ENCODE data around the gene CACNA1H. TPM values are rescaled to one million over a fixed set of nuclear protein-coding genes. Genes with fewer than 3 reads are reported as not detected.

Gene CACNA1H
- total RNA-seq, 4 donors from 2014 or later: 1.8 to 13.6 (median 10.2) TPM

GRCh38 chr16:1167276-1168107 lies 14.6 kb downstream of the CACNA1H start:
- DNase-seq (ENCODE audit: low spot score) (no peak), ATAC-seq (ENCODE audit: low FRiP score) (peak; percentile 51)
- TF ChIP-seq CTCF (IDR thresholded peaks at IDR 0.05): no peak

GRCh38 chr16:1168837-1169236 lies 15.9 kb downstream of the CACNA1H start:
- no peak for TF ChIP-seq CTCF (IDR thresholded peaks at IDR 0.05)
- no peak for DNase-seq (ENCODE audit: low spot score)
- ATAC-seq (ENCODE audit: low FRiP score): no peak

- ATAC-seq (ENCODE audit: low FRiP score): no peak
- TF ChIP-seq CTCF (IDR thresholded peaks at IDR 0.05): no peak
- DNase-seq (ENCODE audit: low spot score): no peak
Measured at GRCh38 chr16:1169285-1170075, 16.6 kb downstream of the CACNA1H start.

GRCh38 chr16:1170076-1170418 lies 17.1 kb downstream of the CACNA1H start:
- ATAC-seq (ENCODE audit: low FRiP score) (no peak), DNase-seq (ENCODE audit: low spot score) (no peak)

GRCh38 chr16:1171001-1171400 lies 18.1 kb downstream of the CACNA1H start:
- no peak for TF ChIP-seq CTCF (IDR thresholded peaks at IDR 0.05)
- DNase-seq (ENCODE audit: low spot score) (no peak), ATAC-seq (ENCODE audit: low FRiP score) (no peak)

More at GRCh38 chr16:1170076-1170418, 17.1 kb downstream of the CACNA1H start:
- no peak for TF ChIP-seq CTCF (IDR thresholded peaks at IDR 0.05)

- ATAC-seq (ENCODE audit: low FRiP score) (peak; percentile 30), DNase-seq (ENCODE audit: low spot score) (no peak)
- no peak for TF ChIP-seq CTCF (IDR thresholded peaks at IDR 0.05)
Measured at GRCh38 chr16:1171854-1172428, 19.0 kb downstream of the CACNA1H start.
